ENCODE data around the gene PHYHD1. TPM values are rescaled to one million over a fixed set of nuclear protein-coding genes. Genes with fewer than 3 reads are reported as not detected.
A peak's percentile ranks its signal among the peaks of the same experiment; 100 is the strongest.

PHYHD1 gene
- 23.9 TPM for total RNA-seq
- polyA plus RNA-seq (ENCODE audit: insufficient read depth in 1 of 8, insufficient read length in 8 of 8, low replicate concordance in 1 of 8) = 10 to 100 TPM; 30.6 to 47.6 (median 39.0) TPM
- long read RNA-seq, donor 1, partial matches to known transcripts = 0 of 1 reads
- long read RNA-seq, donor 1, other reads (novel, unspliced or antisense) = 0 of 1 reads
- long read RNA-seq, donor 2 = 0 reads
- long read RNA-seq, donor 3 = 0 reads
- long read RNA-seq, donor 4 = 0 reads
- long read RNA-seq, donor 5, partial matches to known transcripts = 0 of 1 reads
- long read RNA-seq, donor 5, other reads (novel, unspliced or antisense) = 0 of 1 reads
- long read RNA-seq, donor 6, partial matches to known transcripts = 0 of 2 reads
- long read RNA-seq, donor 6, other reads (novel, unspliced or antisense) = 0 of 2 reads
- long read RNA-seq, donor 7, partial matches to known transcripts = 5 of 8 reads
- long read RNA-seq, donor 7, other reads (novel, unspliced or antisense) = 0 of 8 reads
- long read RNA-seq, donor 8 = 0 reads
- long read RNA-seq, donor 9, partial matches to known transcripts = 0 of 1 reads
- long read RNA-seq, donor 9, other reads (novel, unspliced or antisense) = 0 of 1 reads
- long read RNA-seq, donor 10, partial matches to known transcripts = 8 of 8 reads
- long read RNA-seq, donor 10, other reads (novel, unspliced or antisense) = 0 of 8 reads
- long read RNA-seq, donor 11, partial matches to known transcripts = 0 of 1 reads
- long read RNA-seq, donor 11, other reads (novel, unspliced or antisense) = 0 of 1 reads

DNA sequence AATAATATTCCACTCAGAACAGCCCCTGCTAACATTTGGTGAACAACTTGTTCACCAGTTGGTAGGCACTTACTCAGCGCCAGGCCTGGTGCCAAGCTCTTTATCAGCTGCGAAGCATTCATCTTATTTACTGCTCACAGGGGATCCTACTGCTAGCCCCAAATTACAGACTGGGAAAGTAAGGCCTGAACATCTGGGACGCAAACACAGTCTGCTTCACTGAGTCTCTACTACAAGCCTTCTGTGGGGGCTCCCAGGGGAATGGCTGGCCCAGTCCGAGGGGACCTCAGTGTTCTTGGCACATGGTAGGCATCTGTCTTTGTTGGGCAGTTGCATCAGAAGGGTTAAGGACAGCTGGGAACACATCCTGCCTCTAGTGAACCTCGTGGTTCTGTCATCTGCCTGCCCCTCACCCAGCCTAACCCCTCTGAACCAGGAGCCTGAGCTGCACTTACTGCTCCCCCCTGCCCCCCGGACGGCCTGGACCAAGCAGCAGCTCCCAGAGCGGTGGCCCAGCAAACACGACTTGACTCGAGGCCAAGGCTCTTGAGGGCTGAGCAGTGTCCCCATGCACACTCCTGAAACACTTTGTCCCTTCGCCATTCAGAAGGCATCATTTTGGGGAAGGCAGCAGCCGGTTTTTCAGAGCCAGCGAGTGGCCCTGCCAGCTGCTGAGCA, at the start of gene PHYHD1:
PHYHD1 (plus strand) TSS at position 602 of the 678 bp plus-strand sequence. CDS start 1,342 bp downstream, outside the sequence.
- 44% methylated on average over 11 of the region's 13 CpGs for WGBS (ENCODE audit: insufficient coverage)
- Histone ChIP-seq H3K27ac (ENCODE audit: low read length) (peak within 1 kb of the TSS; percentile 99), H3K27me3 (ENCODE audit: control insufficient read depth, insufficient read depth, low read length) (no peaks in the 10 kb centered on the region), H3K4me3 (ENCODE audit: low read length) (peak within 1 kb of the TSS; percentile 77), H3K36me3 (ENCODE audit: control insufficient read depth, insufficient read depth, low read length) (peaks cover 29% of the 10 kb centered on the region), H3K4me1 (ENCODE audit: control insufficient read depth, insufficient read depth, low read length) (peaks cover 65% of the 10 kb centered on the region), H3K9me3 (replicated peaks; ENCODE audit: control insufficient read depth, low read depth, low read length) (no peaks in the 10 kb centered on the region)
- DNase-seq = peak; percentile 74

- Histone ChIP-seq H3K4me3 (ENCODE audit: low read length) (no peak overlapping the region), H3K4me1 (ENCODE audit: control insufficient read depth, insufficient read depth, low read length) (peaks cover 7% of the 10 kb centered on the region), H3K9me3 (replicated peaks; ENCODE audit: control insufficient read depth, low read depth, low read length) (no peaks in the 10 kb centered on the region), H3K36me3 (ENCODE audit: control insufficient read depth, insufficient read depth, low read length) (no peaks in the 10 kb centered on the region), H3K27ac (ENCODE audit: low read length) (no peak overlapping the region), H3K27me3 (ENCODE audit: control insufficient read depth, insufficient read depth, low read length) (no peaks in the 10 kb centered on the region)
- 89% methylated on average over 4 of the region's 5 CpGs for WGBS (ENCODE audit: insufficient coverage)
- DNase-seq = no peak
These were observed 42.9 kb upstream of the PHYHD1 start for GRCh38 chr9:128877852-128878251.

- peaks cover 24% of the 10 kb centered on the region for H3K36me3 ChIP-seq (ENCODE audit: control insufficient read depth, insufficient read depth, low read length)
- H3K4me1 ChIP-seq (ENCODE audit: control insufficient read depth, insufficient read depth, low read length) = peaks cover 19% of the 10 kb centered on the region
- 1% methylated on average over 65 of the region's 70 CpGs for WGBS (ENCODE audit: insufficient coverage)
- no peaks in the 10 kb centered on the region for H3K27me3 ChIP-seq (ENCODE audit: control insufficient read depth, insufficient read depth, low read length)
- peak within 1 kb of the TSS; percentile 92 for H3K27ac ChIP-seq (ENCODE audit: low read length)
- H3K4me3 ChIP-seq (ENCODE audit: low read length) = peak within 1 kb of the TSS; percentile 92
- no peaks in the 10 kb centered on the region for H3K9me3 ChIP-seq (replicated peaks; ENCODE audit: control insufficient read depth, low read depth, low read length)
- peak; percentile 99 for DNase-seq
These were observed 38.7 kb upstream of the PHYHD1 start, which contains the start of the genes KYAT1 and LRRC8A for GRCh38 chr9:128881884-128882676. TSS of gene KYAT1 (minus strand) at chr9:128881950. CDS start at chr9:128845405, 36,545 bp downstream. TSS of gene LRRC8A (plus strand) at chr9:128882133. CDS start at chr9:128907165, 25,032 bp downstream.

GRCh38 chr9:128882677-128883603, 37.8 kb upstream of the PHYHD1 start:
- peak; percentile 64 for DNase-seq
- H3K36me3 ChIP-seq (ENCODE audit: control insufficient read depth, insufficient read depth, low read length) = peaks cover 27% of the 10 kb centered on the region
- peak overlapping the region; percentile 92 for H3K4me3 ChIP-seq (ENCODE audit: low read length)
- WGBS (ENCODE audit: insufficient coverage) = under 1% methylated on average over 8 of the region's 19 CpGs
- H3K27ac ChIP-seq (ENCODE audit: low read length) = peak overlapping the region; percentile 92
- peaks cover 21% of the 10 kb centered on the region for H3K4me1 ChIP-seq (ENCODE audit: control insufficient read depth, insufficient read depth, low read length)
- no peaks in the 10 kb centered on the region for H3K27me3 ChIP-seq (ENCODE audit: control insufficient read depth, insufficient read depth, low read length)
- no peaks in the 10 kb centered on the region for H3K9me3 ChIP-seq (replicated peaks; ENCODE audit: control insufficient read depth, low read depth, low read length)

DNA sequence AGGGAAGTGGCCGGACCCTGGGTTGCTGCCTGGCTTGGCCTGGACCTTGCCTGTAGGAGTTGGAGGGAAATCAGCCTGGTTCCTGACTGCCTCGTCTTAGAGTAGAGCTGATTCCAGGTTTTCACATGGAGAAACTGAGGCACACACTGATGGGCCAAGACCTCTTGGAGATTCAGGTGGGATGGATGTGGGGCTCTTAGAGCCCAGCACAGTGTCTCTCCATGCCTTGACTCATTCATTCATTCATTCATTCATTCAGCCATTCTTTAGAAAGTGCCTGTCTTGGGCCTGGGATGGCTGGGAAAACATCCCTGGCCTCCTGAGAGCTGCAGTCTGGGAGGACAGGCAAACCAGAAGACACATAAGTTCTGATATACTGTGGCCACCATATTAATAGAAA, 36.6 kb upstream of the PHYHD1 start:
- 71% methylated on average over 2 of the region's 2 CpGs for WGBS (ENCODE audit: insufficient coverage)
- H3K27ac ChIP-seq (ENCODE audit: low read length) = no peak overlapping the region
- no peaks in the 10 kb centered on the region for H3K9me3 ChIP-seq (replicated peaks; ENCODE audit: control insufficient read depth, low read depth, low read length)
- H3K36me3 ChIP-seq (ENCODE audit: control insufficient read depth, insufficient read depth, low read length) = peaks cover 39% of the 10 kb centered on the region
- no peak overlapping the region for H3K4me3 ChIP-seq (ENCODE audit: low read length)
- peaks cover 26% of the 10 kb centered on the region for H3K4me1 ChIP-seq (ENCODE audit: control insufficient read depth, insufficient read depth, low read length)
- no peak for DNase-seq
- no peaks in the 10 kb centered on the region for H3K27me3 ChIP-seq (ENCODE audit: control insufficient read depth, insufficient read depth, low read length)

DNA sequence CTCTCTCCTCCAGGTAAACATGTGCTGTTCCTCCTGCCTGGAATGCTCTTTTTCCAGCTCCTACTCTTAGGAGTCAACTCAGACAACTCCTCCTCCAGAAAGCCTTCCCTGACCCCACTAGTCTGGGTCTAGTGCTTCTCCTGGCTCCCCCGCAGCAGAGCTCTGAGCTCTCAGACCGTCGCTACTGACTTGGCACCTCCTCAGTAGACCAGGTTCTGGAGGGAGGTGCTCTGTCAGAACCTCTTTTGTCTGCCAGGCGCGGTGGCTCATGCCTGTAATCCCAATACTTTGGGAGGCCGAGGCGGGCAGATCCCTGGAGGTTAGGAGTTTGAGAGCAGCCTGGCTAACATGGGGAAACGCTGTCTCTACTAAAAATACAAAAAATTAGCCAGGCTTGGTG, 35.4 kb upstream of the PHYHD1 start:
- no peaks in the 10 kb centered on the region for H3K27me3 ChIP-seq (ENCODE audit: control insufficient read depth, insufficient read depth, low read length)
- H3K4me1 ChIP-seq (ENCODE audit: control insufficient read depth, insufficient read depth, low read length) = peaks cover 26% of the 10 kb centered on the region
- no peak overlapping the region for H3K27ac ChIP-seq (ENCODE audit: low read length)
- H3K36me3 ChIP-seq (ENCODE audit: control insufficient read depth, insufficient read depth, low read length) = peaks cover 46% of the 10 kb centered on the region
- no peak for DNase-seq
- no peak overlapping the region for H3K4me3 ChIP-seq (ENCODE audit: low read length)
- 93% methylated on average over 3 of the region's 8 CpGs for WGBS (ENCODE audit: insufficient coverage)
- no peaks in the 10 kb centered on the region for H3K9me3 ChIP-seq (replicated peaks; ENCODE audit: control insufficient read depth, low read depth, low read length)

GRCh38 chr9:128885798-128886197, 35.0 kb upstream of the PHYHD1 start:
- Histone ChIP-seq H3K27me3 (ENCODE audit: control insufficient read depth, insufficient read depth, low read length) (no peaks in the 10 kb centered on the region), H3K4me1 (ENCODE audit: control insufficient read depth, insufficient read depth, low read length) (peaks cover 24% of the 10 kb centered on the region), H3K4me3 (ENCODE audit: low read length) (no peak overlapping the region), H3K36me3 (ENCODE audit: control insufficient read depth, insufficient read depth, low read length) (peaks cover 49% of the 10 kb centered on the region), H3K9me3 (replicated peaks; ENCODE audit: control insufficient read depth, low read depth, low read length) (no peaks in the 10 kb centered on the region), H3K27ac (ENCODE audit: low read length) (no peak overlapping the region)
- WGBS (ENCODE audit: insufficient coverage) = 84% methylated on average over 15 of the region's 15 CpGs
- DNase-seq = no peak

DNA sequence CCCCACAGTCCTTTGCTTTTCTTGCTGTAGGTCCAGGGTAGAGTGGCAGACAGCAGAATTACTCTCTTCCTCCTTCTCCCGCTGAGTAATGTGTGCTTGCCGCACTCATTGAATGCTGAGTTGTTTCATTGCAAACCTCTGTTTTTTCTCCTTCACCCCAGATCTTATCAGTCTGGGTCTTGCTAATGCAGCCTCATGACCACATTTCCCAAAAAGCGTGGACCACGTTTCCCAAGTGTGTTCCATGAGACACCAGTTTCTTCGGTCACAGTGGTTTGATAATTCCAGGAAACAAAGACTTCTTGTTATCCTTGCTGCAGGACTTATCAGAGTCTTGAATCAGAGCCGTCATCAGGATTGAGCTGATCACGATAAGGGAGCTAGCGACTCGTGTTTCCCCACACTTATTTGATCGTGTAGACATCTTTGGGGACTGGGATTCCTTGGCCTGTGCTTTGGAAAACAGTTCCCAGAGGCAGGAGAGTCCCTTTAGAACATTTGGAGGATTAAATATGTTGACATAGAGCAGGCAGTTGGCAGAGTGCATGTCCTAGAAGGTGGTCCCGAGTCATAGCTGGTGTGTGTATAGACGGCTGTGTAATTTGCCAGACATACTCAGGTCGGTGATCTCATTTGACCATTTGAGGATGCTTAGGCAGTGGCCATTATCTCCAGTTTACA, 34.4 kb upstream of the PHYHD1 start:
- 83% methylated on average over 12 of the region's 13 CpGs for WGBS (ENCODE audit: insufficient coverage)
- peaks cover 52% of the 10 kb centered on the region for H3K36me3 ChIP-seq (ENCODE audit: control insufficient read depth, insufficient read depth, low read length)
- H3K9me3 ChIP-seq (replicated peaks; ENCODE audit: control insufficient read depth, low read depth, low read length) = no peaks in the 10 kb centered on the region
- DNase-seq = no peak
- H3K4me3 ChIP-seq (ENCODE audit: low read length) = no peak overlapping the region
- no peaks in the 10 kb centered on the region for H3K27me3 ChIP-seq (ENCODE audit: control insufficient read depth, insufficient read depth, low read length)
- peaks cover 23% of the 10 kb centered on the region for H3K4me1 ChIP-seq (ENCODE audit: control insufficient read depth, insufficient read depth, low read length)
- H3K27ac ChIP-seq (ENCODE audit: low read length) = no peak overlapping the region

Measured in muscle of leg (tissue), 16 donors.